HepG2 (cell line): ENCODE results near the gene ZBTB32. TPM values are rescaled to one million over a fixed set of nuclear protein-coding genes. Genes with fewer than 3 reads are reported as not detected.

Experiments
- ARID2 ChIP-seq: sonication (generic); formaldehyde crosslinking; IDR thresholded peaks from 2 replicates; pipeline ENCODE4 v1.8.1; 2022; ENCODE audit warnings: mild to moderate bottlenecking, missing genetic modification reagents, borderline replicate concordance
- CHD4 ChIP-seq: fragments of 200-600 bp; sonication (generic); IDR thresholded peaks from 2 replicates; pipeline ENCODE4 v1.7.0; 2017; ENCODE audit warnings: mild to moderate bottlenecking, low read length, borderline replicate concordance
- KDM3A ChIP-seq: IDR thresholded peaks from 2 replicates; pipeline ENCODE4 v1.6.1; 2018; ENCODE audit warnings: low read depth, missing compliant biosample characterization
- KDM5A ChIP-seq: fragments of 200-600 bp; sonication (generic); IDR thresholded peaks from 2 replicates; pipeline ENCODE4 v1.7.0; 2018; ENCODE audit warnings: antibody characterized with exemption, mild to moderate bottlenecking, low read length, borderline replicate concordance
- RAD21 ChIP-seq: fragments of 450-650 bp; formaldehyde crosslinking; IDR thresholded peaks from 2 replicates; pipeline ENCODE4 v1.5.0; 2020; ENCODE audit warnings: mild to moderate bottlenecking
- RBM39 ChIP-seq: fragments of 200-400 bp; formaldehyde crosslinking; IDR thresholded peaks from one replicate; pipeline ENCODE4 v1.6.1; 2018; ENCODE audit warnings: antibody characterized with exemption, mild to moderate bottlenecking, low read depth, low read length; ENCODE audit not compliant: poor library complexity, severe bottlenecking
- RFX1 ChIP-seq: fragments of 450-650 bp; IDR thresholded peaks from 2 replicates; pipeline ENCODE4 v1.6.1; 2017
- TBX2 ChIP-seq: sonication (generic); formaldehyde crosslinking; IDR thresholded peaks from 2 replicates; pipeline ENCODE4 v1.5.0; 2020; ENCODE audit warnings: missing genetic modification reagents, mild to moderate bottlenecking, borderline replicate concordance
- TOPORS ChIP-seq: sonication (generic); formaldehyde crosslinking; IDR thresholded peaks from 2 replicates; pipeline ENCODE4 v1.8.0; 2023; ENCODE audit warnings: mild to moderate bottlenecking, missing genetic modification reagents
- TRIM24 ChIP-seq: sonication (generic); formaldehyde crosslinking; IDR thresholded peaks from 2 replicates; pipeline ENCODE4 v1.8.0; 2022; ENCODE audit warnings: mild to moderate bottlenecking, missing genetic modification reagents
- ZFAT ChIP-seq: sonication (generic); formaldehyde crosslinking; conservative IDR thresholded peaks from 2 replicates; pipeline ENCODE4 v1.8.1; 2023; ENCODE audit warnings: missing genetic modification reagents, inconsistent platforms
- ZFP36L1 ChIP-seq: sonication (generic); formaldehyde crosslinking; IDR thresholded peaks from 2 replicates; pipeline ENCODE4 v1.8.0; 2022; ENCODE audit warnings: mild to moderate bottlenecking, missing genetic modification reagents, moderate library complexity
- ZNF205 ChIP-seq: IDR thresholded peaks from 2 replicates; pipeline ENCODE4 v1.6.1; 2018; ENCODE audit warnings: missing biosample characterization, missing genetic modification reagents
- ZNF274 ChIP-seq: sonication (generic); formaldehyde crosslinking; IDR thresholded peaks from 2 replicates; pipeline ENCODE4 v1.5.1; 2020; ENCODE audit warnings: mild to moderate bottlenecking, missing genetic modification reagents
- ZNF543 ChIP-seq: sonication (generic); formaldehyde crosslinking; IDR thresholded peaks from 2 replicates; pipeline ENCODE4 v1.4.0; 2020; ENCODE audit warnings: mild to moderate bottlenecking, missing genetic modification reagents
- ZNF570 ChIP-seq: sonication (generic); formaldehyde crosslinking; IDR thresholded peaks from 2 replicates; pipeline ENCODE4 v1.4.0; 2020; ENCODE audit warnings: mild to moderate bottlenecking, missing genetic modification reagents, borderline replicate concordance
- ZNF761 ChIP-seq: sonication (generic); formaldehyde crosslinking; conservative IDR thresholded peaks from 2 replicates; pipeline ENCODE4 v1.4.0; 2020; ENCODE audit warnings: mild to moderate bottlenecking, missing genetic modification reagents
- ZNF766 ChIP-seq: sonication (generic); formaldehyde crosslinking; IDR thresholded peaks from 2 replicates; pipeline ENCODE4 v1.5.0; 2020; ENCODE audit warnings: missing genetic modification reagents, borderline replicate concordance
- ZNF792 ChIP-seq: IDR thresholded peaks from 2 replicates; pipeline ENCODE4 v1.6.1; 2016
- ZNF850 ChIP-seq: sonication (generic); formaldehyde crosslinking; conservative IDR thresholded peaks from 2 replicates; pipeline ENCODE4 v1.9.0; 2021; ENCODE audit warnings: mild to moderate bottlenecking, missing genetic modification reagents
- polyA plus RNA-seq, 8 experiments: library from polyadenylated mRNA; depleted of rRNA in 3 of 8; stranded (reverse) in 7 of 8; unstranded in 1 of 8; fragments of >200 nt; fragmentation: Illumina TruSeq in 4 of 8; extraction: Trizol in 4 of 8; gene quantifications; 2 replicates each; pipeline versions ENCODE4 v1.2.1 to v1.2.3, GENCODE V29; 2011 to 2016; ENCODE audit warnings: low read depth in 4 of 8, missing spikeins in 1 of 8, mixed read lengths in 1 of 8; ENCODE audit not compliant: insufficient read depth in 1 of 8
- total RNA-seq, 5 experiments: library from RNA; depleted of rRNA; stranded (reverse); fragments of >200 nt; fragmentation: Illumina TruSeq; extraction: Trizol; gene quantifications; 2 replicates each; pipeline ENCODE4 v1.2.3, GENCODE V29; 2016; ENCODE audit warnings: low read depth in 1 of 5
- TF ChIP-seq, protein P1 (sequence below): sonication (generic); formaldehyde crosslinking; IDR thresholded peaks from 2 replicates; pipeline ENCODE4 v1.8.0; 2022; ENCODE audit warnings: mild to moderate bottlenecking, missing genetic modification reagents, moderate library complexity
- TF ChIP-seq, protein P2 (sequence below): sonication (generic); formaldehyde crosslinking; IDR thresholded peaks from 2 replicates; pipeline ENCODE4 v1.4.0; 2020; ENCODE audit warnings: missing genetic modification reagents
- TF ChIP-seq, protein P3 (sequence below): sonication (generic); formaldehyde crosslinking; IDR thresholded peaks from 2 replicates; pipeline ENCODE4 v1.4.0; 2020; ENCODE audit warnings: missing genetic modification reagents
- TF ChIP-seq, protein P4 (sequence below): sonication (generic); formaldehyde crosslinking; IDR thresholded peaks from 2 replicates; pipeline ENCODE4 v1.8.1; 2023; ENCODE audit warnings: mild to moderate bottlenecking, inconsistent platforms, moderate library complexity, missing genetic modification reagents, borderline replicate concordance
- TF ChIP-seq, protein P5 (sequence below): sonication (generic); formaldehyde crosslinking; IDR thresholded peaks from 2 replicates; pipeline ENCODE4 v1.5.0; 2020; ENCODE audit warnings: missing genetic modification reagents

ZBTB32 gene
- total and polyA plus RNA-seq, 2 of the 13 experiments (the other 11 are each of a cell fraction or from before 2014, with no cell fraction given): not detected

DNA sequence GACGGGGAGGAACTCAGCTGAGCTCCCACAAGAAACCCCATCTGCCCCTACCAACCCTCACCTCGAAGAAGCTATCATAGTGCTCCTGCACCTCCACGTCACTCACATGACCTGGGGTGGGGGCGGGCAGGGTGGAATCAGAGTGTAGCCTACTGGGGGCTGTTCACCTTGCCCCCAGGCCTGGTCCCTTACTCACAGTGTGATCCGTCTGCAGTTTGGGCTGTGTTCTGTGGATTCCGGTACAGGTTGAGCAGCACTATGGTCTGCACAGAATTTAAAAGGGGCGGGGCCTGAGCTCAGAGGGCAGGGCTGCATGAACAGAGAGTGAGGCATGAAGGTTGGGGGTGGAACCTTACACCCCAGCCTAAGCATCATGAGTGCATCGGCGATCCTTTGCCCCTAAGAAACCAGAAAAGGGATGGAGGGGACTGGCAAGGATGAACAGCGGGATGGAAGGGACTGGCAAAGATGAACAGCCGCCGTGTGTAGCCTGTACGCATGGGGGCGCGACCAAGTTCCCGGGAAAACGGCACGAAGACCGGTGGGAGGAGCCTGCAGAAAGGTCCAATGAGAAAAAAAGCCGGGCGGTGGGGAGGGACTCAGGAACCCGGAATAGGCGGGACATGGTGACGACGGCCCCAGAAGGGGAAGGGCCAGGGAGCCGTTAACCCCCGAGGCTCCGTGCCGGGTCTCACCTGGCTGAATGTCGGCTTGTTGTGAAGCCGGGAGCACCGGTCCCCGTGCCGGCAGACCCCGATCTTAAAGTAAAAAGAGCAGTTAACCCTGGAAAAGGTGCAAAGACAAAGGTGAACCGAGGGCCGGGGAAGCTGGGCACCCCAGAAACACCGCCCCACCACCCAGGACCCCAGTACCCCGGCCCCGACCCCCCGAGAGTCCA lies 40.3 kb downstream of the ZBTB32 start (continued):
- TF ChIP-seq KDM5A (peak; percentile 87), ZNF761 (CRISPR knock-in tag) (no peak), ZNF205 (CRISPR knock-in tag) (no peak), ZNF792 (CRISPR knock-in tag) (no peak), ZFP36L1 (CRISPR knock-in tag) (no peak), ARID2 (no peak), ZNF850 (CRISPR knock-in tag) (no peak), TBX2 (CRISPR knock-in tag) (no peak), RFX1 (no peak), ZNF543 (CRISPR knock-in tag) (no peak), ZNF274 (CRISPR knock-in tag) (no peak), TOPORS (CRISPR knock-in tag) (no peak), TRIM24 (CRISPR knock-in tag) (no peak), KDM3A (no peak), RBM39 (no peak), CHD4 (no peak), RAD21 (CRISPR knock-in tag) (peak; percentile 40; the same call in 1 of the 2 replicates), ZNF766 (no peak), ZNF570 (CRISPR knock-in tag) (no peak), ZFAT (no peak)
- TF ChIP-seq, protein P1, sequence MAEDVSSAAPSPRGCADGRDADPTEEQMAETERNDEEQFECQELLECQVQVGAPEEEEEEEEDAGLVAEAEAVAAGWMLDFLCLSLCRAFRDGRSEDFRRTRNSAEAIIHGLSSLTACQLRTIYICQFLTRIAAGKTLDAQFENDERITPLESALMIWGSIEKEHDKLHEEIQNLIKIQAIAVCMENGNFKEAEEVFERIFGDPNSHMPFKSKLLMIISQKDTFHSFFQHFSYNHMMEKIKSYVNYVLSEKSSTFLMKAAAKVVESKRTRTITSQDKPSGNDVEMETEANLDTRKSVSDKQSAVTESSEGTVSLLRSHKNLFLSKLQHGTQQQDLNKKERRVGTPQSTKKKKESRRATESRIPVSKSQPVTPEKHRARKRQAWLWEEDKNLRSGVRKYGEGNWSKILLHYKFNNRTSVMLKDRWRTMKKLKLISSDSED: no peak
- TF ChIP-seq, protein P2, sequence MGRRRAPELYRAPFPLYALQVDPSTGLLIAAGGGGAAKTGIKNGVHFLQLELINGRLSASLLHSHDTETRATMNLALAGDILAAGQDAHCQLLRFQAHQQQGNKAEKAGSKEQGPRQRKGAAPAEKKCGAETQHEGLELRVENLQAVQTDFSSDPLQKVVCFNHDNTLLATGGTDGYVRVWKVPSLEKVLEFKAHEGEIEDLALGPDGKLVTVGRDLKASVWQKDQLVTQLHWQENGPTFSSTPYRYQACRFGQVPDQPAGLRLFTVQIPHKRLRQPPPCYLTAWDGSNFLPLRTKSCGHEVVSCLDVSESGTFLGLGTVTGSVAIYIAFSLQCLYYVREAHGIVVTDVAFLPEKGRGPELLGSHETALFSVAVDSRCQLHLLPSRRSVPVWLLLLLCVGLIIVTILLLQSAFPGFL (CRISPR knock-in tag): no peak
- TF ChIP-seq, protein P3, sequence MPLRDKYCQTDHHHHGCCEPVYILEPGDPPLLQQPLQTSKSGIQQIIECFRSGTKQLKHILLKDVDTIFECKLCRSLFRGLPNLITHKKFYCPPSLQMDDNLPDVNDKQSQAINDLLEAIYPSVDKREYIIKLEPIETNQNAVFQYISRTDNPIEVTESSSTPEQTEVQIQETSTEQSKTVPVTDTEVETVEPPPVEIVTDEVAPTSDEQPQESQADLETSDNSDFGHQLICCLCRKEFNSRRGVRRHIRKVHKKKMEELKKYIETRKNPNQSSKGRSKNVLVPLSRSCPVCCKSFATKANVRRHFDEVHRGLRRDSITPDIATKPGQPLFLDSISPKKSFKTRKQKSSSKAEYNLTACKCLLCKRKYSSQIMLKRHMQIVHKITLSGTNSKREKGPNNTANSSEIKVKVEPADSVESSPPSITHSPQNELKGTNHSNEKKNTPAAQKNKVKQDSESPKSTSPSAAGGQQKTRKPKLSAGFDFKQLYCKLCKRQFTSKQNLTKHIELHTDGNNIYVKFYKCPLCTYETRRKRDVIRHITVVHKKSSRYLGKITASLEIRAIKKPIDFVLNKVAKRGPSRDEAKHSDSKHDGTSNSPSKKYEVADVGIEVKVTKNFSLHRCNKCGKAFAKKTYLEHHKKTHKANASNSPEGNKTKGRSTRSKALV (CRISPR knock-in tag): no peak
- TF ChIP-seq, protein P4, sequence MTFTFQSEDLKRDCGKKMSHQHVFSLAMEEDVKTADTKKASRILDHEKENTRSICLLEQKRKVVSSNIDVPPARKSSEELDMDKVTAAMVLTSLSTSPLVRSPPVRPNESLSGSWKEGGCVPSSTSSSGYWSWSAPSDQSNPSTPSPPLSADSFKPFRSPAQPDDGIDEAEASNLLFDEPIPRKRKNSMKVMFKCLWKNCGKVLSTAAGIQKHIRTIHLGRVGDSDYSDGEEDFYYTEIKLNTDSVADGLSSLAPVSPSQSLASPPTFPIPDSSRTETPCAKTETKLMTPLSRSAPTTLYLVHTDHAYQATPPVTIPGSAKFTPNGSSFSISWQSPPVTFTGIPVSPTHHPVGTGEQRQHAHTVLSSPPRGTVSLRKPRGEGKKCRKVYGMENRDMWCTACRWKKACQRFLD (CRISPR knock-in tag): no peak
- TF ChIP-seq, protein P5, sequence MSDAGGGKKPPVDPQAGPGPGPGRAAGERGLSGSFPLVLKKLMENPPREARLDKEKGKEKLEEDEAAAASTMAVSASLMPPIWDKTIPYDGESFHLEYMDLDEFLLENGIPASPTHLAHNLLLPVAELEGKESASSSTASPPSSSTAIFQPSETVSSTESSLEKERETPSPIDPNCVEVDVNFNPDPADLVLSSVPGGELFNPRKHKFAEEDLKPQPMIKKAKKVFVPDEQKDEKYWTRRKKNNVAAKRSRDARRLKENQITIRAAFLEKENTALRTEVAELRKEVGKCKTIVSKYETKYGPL (CRISPR knock-in tag): no peak
